ENCODE results near the gene SORBS2.
"Not testable (repeated sequence)": the region's sequence is repeated elsewhere in the genome, so short reads cannot be mapped to it uniquely, and the experiment has no call there.

The SORBS2 gene

GRCh38 chr4:185713731-185714130, 98.3 kb downstream of the SORBS2 start:
- TF ChIP-seq JUND (IDR thresholded peaks at IDR 0.05; ENCODE audit: low read depth): no peak
- in situ Hi-C loops (cut with HindIII; ENCODE audit: low pct_unique_long_range_greater_than_20kb, low sequenced_read_pairs): no loop called here
- no peak for DNase-seq (ENCODE audit: low read depth in 1 of 2, low spot score in 1 of 2)

DNA sequence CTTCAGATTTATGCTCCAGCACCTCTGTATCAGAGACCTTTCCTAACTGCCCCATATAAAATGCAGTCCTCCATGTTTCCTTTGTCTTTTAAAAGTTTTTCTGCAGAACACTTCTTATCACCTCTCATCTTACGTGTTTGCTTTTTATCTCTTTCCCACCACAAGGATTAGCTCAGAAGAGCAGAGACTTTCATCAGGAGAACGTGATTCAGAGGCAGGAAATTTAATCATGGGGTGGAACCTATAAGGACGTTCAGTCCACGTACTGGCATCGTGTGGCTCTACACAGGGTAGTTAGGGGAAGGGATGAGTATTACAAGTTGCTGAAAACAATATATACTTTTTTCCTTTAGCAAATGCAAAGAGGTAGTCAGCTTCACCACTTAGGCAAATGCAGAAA, 98.7 kb downstream of the SORBS2 start:
- no peak for DNase-seq (ENCODE audit: low read depth in 1 of 2, low spot score in 1 of 2)
- TF ChIP-seq JUND (IDR thresholded peaks at IDR 0.05; ENCODE audit: low read depth): no peak
- in situ Hi-C loops (cut with HindIII; ENCODE audit: low pct_unique_long_range_greater_than_20kb, low sequenced_read_pairs): no loop called here

- no peak for TF ChIP-seq JUND (IDR thresholded peaks at IDR 0.05; ENCODE audit: low read depth)
- DNase-seq (ENCODE audit: low read depth in 1 of 2, low spot score in 1 of 2): no peak
- in situ Hi-C loops (cut with HindIII; ENCODE audit: low pct_unique_long_range_greater_than_20kb, low sequenced_read_pairs): no loop called here
Measured at GRCh38 chr4:185712350-185713024, 99.5 kb downstream of the SORBS2 start.

GRCh38 chr4:185711726-185712125, 100.3 kb downstream of the SORBS2 start:
- no peak for DNase-seq (ENCODE audit: low read depth in 1 of 2, low spot score in 1 of 2)
- in situ Hi-C loops (cut with HindIII; ENCODE audit: low pct_unique_long_range_greater_than_20kb, low sequenced_read_pairs): no loop called here

GRCh38 chr4:185710487-185710995, 101.5 kb downstream of the SORBS2 start:
- in situ Hi-C loops (cut with HindIII; ENCODE audit: low pct_unique_long_range_greater_than_20kb, low sequenced_read_pairs): no loop called here
- no peak for DNase-seq (ENCODE audit: low read depth in 1 of 2, low spot score in 1 of 2)

More at GRCh38 chr4:185711726-185712125, 100.3 kb downstream of the SORBS2 start:
- no peak for TF ChIP-seq JUND (IDR thresholded peaks at IDR 0.05; ENCODE audit: low read depth)

GRCh38 chr4:185709802-185710486, 102.0 kb downstream of the SORBS2 start:
- in situ Hi-C loops (cut with HindIII; ENCODE audit: low pct_unique_long_range_greater_than_20kb, low sequenced_read_pairs): no loop called here
- no peak for TF ChIP-seq JUND (IDR thresholded peaks at IDR 0.05; ENCODE audit: low read depth)
- DNase-seq (ENCODE audit: low read depth in 1 of 2, low spot score in 1 of 2): no peak

More at GRCh38 chr4:185710487-185710995, 101.5 kb downstream of the SORBS2 start:
- no peak for TF ChIP-seq JUND (IDR thresholded peaks at IDR 0.05; ENCODE audit: low read depth)

DNA sequence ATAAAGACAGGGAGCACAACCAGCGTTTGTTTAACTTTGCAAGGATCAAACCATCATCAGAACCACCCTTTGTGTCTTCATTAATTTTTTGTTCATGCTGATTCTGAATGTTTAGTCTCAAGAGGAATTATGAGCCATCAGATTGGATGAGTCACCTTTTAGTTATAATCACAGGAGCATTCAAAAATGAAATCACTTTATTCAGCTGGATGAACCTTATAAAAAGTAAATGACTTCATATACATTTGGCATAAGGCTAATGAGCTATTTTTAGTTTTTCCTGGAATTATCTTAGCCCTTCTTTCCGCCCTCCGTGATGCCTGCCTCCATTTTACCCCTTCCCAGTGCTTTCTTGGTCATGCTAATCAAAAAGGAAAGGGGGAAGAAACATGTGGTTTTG, 103.6 kb downstream of the SORBS2 start:
- no peak for TF ChIP-seq JUND (IDR thresholded peaks at IDR 0.05; ENCODE audit: low read depth)
- DNase-seq (ENCODE audit: low read depth in 1 of 2, low spot score in 1 of 2): no peak
- in situ Hi-C loops (cut with HindIII; ENCODE audit: low pct_unique_long_range_greater_than_20kb, low sequenced_read_pairs): no loop called here

DNA sequence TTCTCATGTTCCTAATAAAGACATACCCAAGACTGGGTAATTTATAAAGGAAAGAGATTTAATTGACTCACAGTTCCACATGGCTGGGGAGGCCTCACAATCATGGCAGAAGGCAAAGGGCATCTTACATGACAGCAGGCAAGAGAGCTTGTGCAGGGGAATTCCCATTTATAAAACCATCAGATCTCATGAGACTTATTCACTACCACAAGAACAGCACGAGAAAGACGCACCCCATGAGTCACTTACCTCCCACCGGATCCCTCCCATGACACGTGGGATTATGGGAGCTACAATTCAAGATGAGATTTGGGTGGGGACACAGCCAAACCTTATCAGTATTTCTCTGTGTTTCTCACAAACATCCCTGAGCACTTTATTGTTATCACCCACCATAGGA, 104.4 kb downstream of the SORBS2 start:
- DNase-seq (ENCODE audit: low read depth in 1 of 2, low spot score in 1 of 2); in situ Hi-C loops (cut with HindIII; ENCODE audit: low pct_unique_long_range_greater_than_20kb, low sequenced_read_pairs): not testable (repeated sequence)

- TF ChIP-seq JUND (IDR thresholded peaks at IDR 0.05; ENCODE audit: low read depth): no peak
- no peak for DNase-seq (ENCODE audit: low read depth in 1 of 2, low spot score in 1 of 2)
- in situ Hi-C loops (cut with HindIII; ENCODE audit: low pct_unique_long_range_greater_than_20kb, low sequenced_read_pairs): no loop called here
Measured at GRCh38 chr4:185702147-185702663, 109.8 kb downstream of the SORBS2 start.

- no peak for TF ChIP-seq JUND (IDR thresholded peaks at IDR 0.05; ENCODE audit: low read depth)
- in situ Hi-C loops (cut with HindIII; ENCODE audit: low pct_unique_long_range_greater_than_20kb, low sequenced_read_pairs): no loop called here
- no peak for DNase-seq (ENCODE audit: low read depth in 1 of 2, low spot score in 1 of 2)
Measured at GRCh38 chr4:185700630-185701029, 111.4 kb downstream of the SORBS2 start.

DNA sequence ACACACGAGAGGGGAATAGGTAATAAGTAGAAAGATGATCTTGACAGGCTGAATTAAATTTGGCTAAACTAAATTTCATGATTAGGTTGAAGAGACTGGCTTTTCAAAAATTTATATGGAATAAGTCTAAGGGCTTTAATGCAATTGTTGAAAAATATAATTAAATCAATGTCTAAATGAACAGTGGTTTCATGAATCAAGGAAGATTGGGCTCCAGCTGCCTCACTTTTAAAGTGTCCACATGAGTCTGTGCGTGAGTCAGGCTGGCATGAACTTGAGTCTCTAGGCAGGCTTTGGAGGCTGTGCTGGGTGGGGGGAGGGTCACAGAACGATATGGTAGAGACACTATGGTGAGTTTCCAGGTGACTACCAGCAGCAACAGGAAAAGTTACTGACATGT, 111.9 kb downstream of the SORBS2 start:
- TF ChIP-seq JUND (IDR thresholded peaks at IDR 0.05; ENCODE audit: low read depth): no peak
- in situ Hi-C loops (cut with HindIII; ENCODE audit: low pct_unique_long_range_greater_than_20kb, low sequenced_read_pairs): no loop called here
- DNase-seq (ENCODE audit: low read depth in 1 of 2, low spot score in 1 of 2): no peak

DNA sequence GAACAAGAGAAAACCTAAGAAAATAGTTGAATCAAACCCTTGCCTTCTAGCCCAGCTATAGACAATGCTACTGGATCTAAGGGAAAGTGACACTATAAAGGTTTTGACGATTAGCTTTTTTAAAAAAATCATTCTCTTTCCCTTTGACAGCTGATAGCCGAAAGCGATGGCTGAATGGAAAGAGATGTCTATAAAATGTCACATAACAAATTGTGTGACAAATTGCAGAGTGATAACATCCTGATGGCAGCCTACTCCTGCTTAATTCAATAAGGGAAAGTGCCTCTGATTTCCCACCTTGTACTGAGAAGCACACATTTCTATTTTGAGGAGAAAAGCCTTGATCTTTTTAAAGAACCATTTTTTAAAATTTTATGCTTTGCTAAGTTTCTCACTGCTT, 114.5 kb downstream of the SORBS2 start:
- no peak for DNase-seq (ENCODE audit: low read depth in 1 of 2, low spot score in 1 of 2)
- no peak for TF ChIP-seq JUND (IDR thresholded peaks at IDR 0.05; ENCODE audit: low read depth)
- in situ Hi-C loops (cut with HindIII; ENCODE audit: low pct_unique_long_range_greater_than_20kb, low sequenced_read_pairs): no loop called here

- DNase-seq (ENCODE audit: low read depth in 1 of 2, low spot score in 1 of 2): no peak
- in situ Hi-C loops (cut with HindIII; ENCODE audit: low pct_unique_long_range_greater_than_20kb, low sequenced_read_pairs): no loop called here
- TF ChIP-seq JUND (IDR thresholded peaks at IDR 0.05; ENCODE audit: low read depth): no peak
Measured at GRCh38 chr4:185695743-185696142, 116.3 kb downstream of the SORBS2 start.

Measured in T47D (cell line).